ENCODE data around the gene MACROD1. TPM values are rescaled to one million over a fixed set of nuclear protein-coding genes. Genes with fewer than 3 reads are reported as not detected.

The MACROD1 gene
- polyA plus RNA-seq, 1 donor (not counting 4 experiments of a cell fraction or from before 2014, with no cell fraction given), result 4.6 TPM

GRCh38 chr11:64100360-64100759 lies 65.6 kb downstream of the MACROD1 start:
- Histone ChIP-seq H3K4me3 (ENCODE audit: control insufficient read depth in 2 of 3, extremely low read depth in 1 of 3, insufficient read depth in 2 of 3, low read depth in 1 of 3, low read length in 3 of 3) (no peak overlapping the region), H3K27ac (ENCODE audit: control insufficient read depth, insufficient read depth, low read length) (no peak overlapping the region), H3K27me3 (ENCODE audit: control insufficient read depth, extremely low read depth, insufficient read depth, low read length) (peaks cover 21% of the 10 kb centered on the region), H4K20me1 (ENCODE audit: control insufficient read depth, extremely low read depth, insufficient read depth, low read length) (peaks cover 3% of the 10 kb centered on the region), H3K9me3 (ENCODE audit: control insufficient read depth, low read depth, low read length) (no peaks in the 10 kb centered on the region), H3K4me1 (ENCODE audit: control insufficient read depth, extremely low read depth, insufficient read depth, low read length) (no peaks in the 10 kb centered on the region), H3K4me2 (ENCODE audit: control insufficient read depth, extremely low read depth, insufficient read depth, low read depth, low read length) (no peak overlapping the region), H3K36me3 (ENCODE audit: control insufficient read depth in 2 of 2, extremely low read depth in 1 of 2, insufficient read depth in 2 of 2, low read length in 2 of 2) (no peaks in the 10 kb centered on the region), H2AFZ (ENCODE audit: control insufficient read depth, low read length) (no peak overlapping the region), H3K9ac (ENCODE audit: control insufficient read depth, extremely low read depth, insufficient read depth, low read length) (no peak overlapping the region), H3K79me2 (ENCODE audit: control insufficient read depth, insufficient read depth, low read length) (no peaks in the 10 kb centered on the region), H3K9me1 (ENCODE audit: control insufficient read depth, extremely low read depth, insufficient read depth, low read length) (no peaks in the 10 kb centered on the region)
- DNase-seq (ENCODE audit: low read depth, low spot score) (no peak), FAIRE-seq (no peak)
- dilution Hi-C loops (cut with MboI; ENCODE audit: extremely low pct_ligation_motif_present, low sequenced_read_pairs), result no loop called here
- TF ChIP-seq CTCF (optimal IDR thresholded peaks at IDR 0.05 in 1 of 3, IDR thresholded peaks at IDR 0.05 in 1 of 3, conservative IDR thresholded peaks at IDR 0.05 in 1 of 3; ENCODE audit: extremely low read depth in 1 of 3, insufficient read depth in 2 of 3, low read length in 3 of 3) (peak in 1 of 3 experiments; percentile 27), EZH2 (IDR thresholded peaks at IDR 0.05; ENCODE audit: low read length) (no peak)

GRCh38 chr11:64099436-64099835 lies 66.5 kb downstream of the MACROD1 start:
- FAIRE-seq (no peak), DNase-seq (ENCODE audit: low read depth, low spot score) (no peak)
- Histone ChIP-seq H3K4me3 (ENCODE audit: control insufficient read depth in 2 of 3, extremely low read depth in 1 of 3, insufficient read depth in 2 of 3, low read depth in 1 of 3, low read length in 3 of 3) (no peak overlapping the region), H3K9me3 (ENCODE audit: control insufficient read depth, low read depth, low read length) (no peaks in the 10 kb centered on the region), H3K9me1 (ENCODE audit: control insufficient read depth, extremely low read depth, insufficient read depth, low read length) (no peaks in the 10 kb centered on the region), H3K79me2 (ENCODE audit: control insufficient read depth, insufficient read depth, low read length) (no peaks in the 10 kb centered on the region), H3K4me2 (ENCODE audit: control insufficient read depth, extremely low read depth, insufficient read depth, low read depth, low read length) (no peak overlapping the region), H4K20me1 (ENCODE audit: control insufficient read depth, extremely low read depth, insufficient read depth, low read length) (no peaks in the 10 kb centered on the region), H3K27ac (ENCODE audit: control insufficient read depth, insufficient read depth, low read length) (no peak overlapping the region), H3K36me3 (ENCODE audit: control insufficient read depth in 2 of 2, extremely low read depth in 1 of 2, insufficient read depth in 2 of 2, low read length in 2 of 2) (no peaks in the 10 kb centered on the region), H3K27me3 (ENCODE audit: control insufficient read depth, extremely low read depth, insufficient read depth, low read length) (peaks cover 21% of the 10 kb centered on the region), H3K9ac (ENCODE audit: control insufficient read depth, extremely low read depth, insufficient read depth, low read length) (no peak overlapping the region), H2AFZ (ENCODE audit: control insufficient read depth, low read length) (no peak overlapping the region), H3K4me1 (ENCODE audit: control insufficient read depth, extremely low read depth, insufficient read depth, low read length) (peaks cover 3% of the 10 kb centered on the region)
- dilution Hi-C loops (cut with MboI; ENCODE audit: extremely low pct_ligation_motif_present, low sequenced_read_pairs), result no loop called here
- TF ChIP-seq CTCF (optimal IDR thresholded peaks at IDR 0.05 in 1 of 3, IDR thresholded peaks at IDR 0.05 in 1 of 3, conservative IDR thresholded peaks at IDR 0.05 in 1 of 3; ENCODE audit: extremely low read depth in 1 of 3, insufficient read depth in 2 of 3, low read length in 3 of 3) (no peak), EZH2 (IDR thresholded peaks at IDR 0.05; ENCODE audit: low read length) (no peak)

Measured in keratinocyte (primary cell).